DND-41 (cell line): ENCODE measurements around the gene RUNX2.

ENCODE experiments used
- ATAC-seq: fragments of 200-7000 bp; cut with Tn5 transposase; 3 replicates; pipeline ENCODE4 v1.9.1; 2021; ENCODE audit warnings: low read depth; ENCODE audit not compliant: insufficient read depth
- DNase-seq: peaks from one replicate; pipeline ENCODE4 v3.0.0-alpha.2; 2020
- H2AFZ ChIP-seq: 2 replicates; pipeline ENCODE4 v1.6.0; 2012; ENCODE audit warnings: low read depth, low read length
- H3K27ac ChIP-seq: 2 replicates; pipeline ENCODE4 v1.5.1; 2012; ENCODE audit warnings: low read length, inconsistent platforms
- H3K27me3 ChIP-seq: fragments of 200-600 bp; sonication (generic); 2 replicates; pipeline ENCODE4 v1.6.0; 2012; ENCODE audit warnings: low read length, mild to moderate bottlenecking, inconsistent platforms; ENCODE audit not compliant: insufficient read depth, poor library complexity
- H3K36me3 ChIP-seq: 2 replicates; pipeline ENCODE4 v1.5.1; 2012; ENCODE audit warnings: low read length, inconsistent platforms; ENCODE audit not compliant: insufficient read depth
- H3K4me1 ChIP-seq: 2 replicates; pipeline ENCODE4 v1.5.1; 2012; ENCODE audit warnings: mild to moderate bottlenecking, low read length; ENCODE audit not compliant: insufficient read depth
- H3K4me2 ChIP-seq: 2 replicates; pipeline ENCODE4 v1.6.0; 2012; ENCODE audit warnings: mild to moderate bottlenecking, moderate library complexity, low read length, inconsistent platforms; ENCODE audit not compliant: insufficient read depth
- H3K4me3 ChIP-seq, 2 experiments: fragments of 200-600 bp in 1 of 2; shearing (Covaris generic) in 1 of 2; 2 replicates each; pipeline ENCODE4 v1.5.1; 2012 to 2016; ENCODE audit warnings: inconsistent platforms in 2 of 2, low read length in 2 of 2, mild to moderate bottlenecking in 2 of 2, low read depth in 1 of 2, moderate library complexity in 1 of 2
- H3K79me2 ChIP-seq: 2 replicates; pipeline ENCODE4 v1.6.0; 2012; ENCODE audit warnings: low read length, inconsistent platforms; ENCODE audit not compliant: insufficient read depth
- H3K9ac ChIP-seq: 2 replicates; pipeline ENCODE4 v1.6.0; 2012; ENCODE audit warnings: low read depth, mild to moderate bottlenecking, inconsistent platforms, low read length, moderate library complexity
- H3K9me3 ChIP-seq: 2 replicates; pipeline ENCODE4 v1.5.1; 2012; ENCODE audit warnings: low read length, moderate library complexity, mild to moderate bottlenecking, inconsistent platforms; ENCODE audit not compliant: insufficient read depth, severe bottlenecking
- H4K20me1 ChIP-seq: 2 replicates; pipeline ENCODE4 v1.6.0; 2012; ENCODE audit warnings: low read length; ENCODE audit not compliant: insufficient read depth
- CTCF ChIP-seq: IDR thresholded peaks from 2 replicates; pipeline ENCODE4 v1.5.1; 2012; ENCODE audit warnings: borderline replicate concordance, low read length, moderate library complexity, mild to moderate bottlenecking; ENCODE audit not compliant: poor library complexity, severe bottlenecking; ENCODE audit errors: extremely low read depth
- EZH2 ChIP-seq: IDR thresholded peaks from 3 replicates; pipeline ENCODE4 v1.6.1; 2012; ENCODE audit warnings: borderline replicate concordance, low read depth, mild to moderate bottlenecking, moderate library complexity, low read length, inconsistent platforms; ENCODE audit not compliant: severe bottlenecking

The RUNX2 gene

GRCh38 chr6:45699663-45700062 lies 371.5 kb downstream of the RUNX2 start:
- no peaks in the 10 kb centered on the region for H4K20me1 ChIP-seq
- no peak overlapping the region for H2AFZ ChIP-seq
- no peak overlapping the region for H3K27ac ChIP-seq
- no peaks in the 10 kb centered on the region for H3K79me2 ChIP-seq
- H3K27me3 ChIP-seq = no peaks in the 10 kb centered on the region
- no peak for TF ChIP-seq EZH2
- no peak for TF ChIP-seq CTCF
- H3K36me3 ChIP-seq = no peaks in the 10 kb centered on the region
- H3K4me3 ChIP-seq = no peak overlapping the region
- H3K4me2 ChIP-seq = no peak overlapping the region
- no peaks in the 10 kb centered on the region for H3K4me1 ChIP-seq
- no peaks in the 10 kb centered on the region for H3K9me3 ChIP-seq
- DNase-seq (no peak), ATAC-seq (no peak)
- H3K9ac ChIP-seq = no peak overlapping the region

DNA sequence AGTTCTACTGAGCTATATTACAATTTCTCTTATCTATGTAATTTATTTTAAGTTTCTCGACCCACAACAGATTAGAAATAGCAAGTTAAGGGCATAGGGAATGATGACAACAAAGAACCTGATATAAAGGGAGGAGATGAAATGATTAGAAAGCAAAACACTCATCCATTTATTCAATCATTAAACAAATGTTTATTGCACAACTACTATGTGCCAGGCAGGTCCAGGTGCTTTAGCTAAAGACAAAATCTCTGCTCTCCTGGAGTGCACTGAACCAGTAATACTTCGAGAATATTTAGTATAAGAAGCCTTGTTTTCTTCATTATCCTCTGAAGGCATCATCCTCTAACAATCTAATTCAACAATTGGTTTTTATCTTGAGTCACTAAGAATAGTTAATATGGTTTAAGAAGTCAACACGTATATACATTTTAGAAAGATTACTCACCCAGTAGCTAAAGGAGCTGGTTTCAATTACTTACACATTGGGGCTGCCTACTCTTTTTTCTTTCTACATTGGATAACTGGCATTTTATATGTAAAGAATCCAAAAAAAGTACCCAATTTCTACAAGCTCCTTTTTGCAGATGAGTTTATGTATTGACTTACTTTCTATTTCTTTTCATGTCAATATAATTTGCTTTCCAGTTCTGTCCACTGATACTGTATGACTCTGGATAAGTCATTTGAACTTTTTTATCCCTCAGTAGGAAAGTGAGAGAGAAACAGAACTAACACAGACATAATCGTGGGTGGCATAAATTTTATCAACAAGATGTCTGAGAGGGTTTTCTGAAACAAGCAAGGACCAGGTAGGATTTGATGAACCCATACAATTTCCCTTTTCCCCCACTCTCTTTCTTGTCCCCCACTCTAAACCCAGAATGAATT lies 375.0 kb downstream of the RUNX2 start:
- Histone ChIP-seq H3K79me2 (no peaks in the 10 kb centered on the region), H3K27me3 (no peaks in the 10 kb centered on the region), H4K20me1 (no peaks in the 10 kb centered on the region), H3K9ac (no peak overlapping the region), H3K4me1 (no peaks in the 10 kb centered on the region), H2AFZ (no peak overlapping the region), H3K4me3 (no peak overlapping the region), H3K27ac (no peak overlapping the region), H3K4me2 (no peak overlapping the region), H3K36me3 (no peaks in the 10 kb centered on the region), H3K9me3 (no peaks in the 10 kb centered on the region)
- no peak for ATAC-seq
- no peak for TF ChIP-seq CTCF
- TF ChIP-seq EZH2 = no peak
- DNase-seq = no peak

DNA sequence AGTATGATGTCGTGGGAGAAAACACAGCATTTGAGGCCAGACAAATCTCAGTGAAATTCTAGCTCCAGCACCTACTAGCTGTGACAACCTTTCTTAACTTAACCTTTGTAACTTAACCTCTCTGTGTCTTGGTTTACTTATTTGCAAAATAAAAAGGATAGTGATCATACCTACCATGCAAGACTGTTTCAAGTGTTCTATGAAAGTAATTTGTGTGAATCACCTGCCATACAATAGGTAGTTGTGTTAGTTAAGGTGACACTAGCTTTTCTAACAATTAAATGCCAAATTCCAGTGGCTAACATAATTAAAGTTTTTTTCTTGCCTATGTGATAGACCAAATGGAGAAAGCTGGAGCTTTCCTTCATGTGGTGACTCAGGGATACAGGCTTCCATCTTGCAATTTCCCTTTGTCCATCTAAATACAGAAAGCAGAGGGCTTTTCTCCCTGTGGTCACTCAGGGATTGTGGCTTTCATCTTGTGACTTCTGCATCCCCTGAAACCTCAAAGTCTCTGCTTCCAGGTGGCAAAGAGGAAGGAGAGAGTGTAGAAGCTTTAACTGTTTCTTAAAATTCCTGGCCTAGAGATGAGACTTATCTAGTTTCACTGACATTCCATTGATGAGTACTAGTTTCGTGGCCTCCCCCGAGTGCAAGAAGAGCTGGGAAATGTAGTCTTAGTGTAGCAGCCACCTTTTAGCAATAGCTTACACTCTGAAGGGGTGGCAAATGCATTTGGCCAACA lies 376.1 kb downstream of the RUNX2 start:
- H2AFZ ChIP-seq = no peak overlapping the region

More for the DNA sequence above, 376.1 kb downstream of the RUNX2 start:
- no peak overlapping the region for H3K9ac ChIP-seq
- no peak overlapping the region for H3K4me3 ChIP-seq
- H3K4me1 ChIP-seq = no peaks in the 10 kb centered on the region
- no peaks in the 10 kb centered on the region for H3K27me3 ChIP-seq
- H4K20me1 ChIP-seq = no peaks in the 10 kb centered on the region
- H3K9me3 ChIP-seq = no peaks in the 10 kb centered on the region
- no peak for ATAC-seq
- TF ChIP-seq CTCF (no peak), EZH2 (no peak)
- H3K79me2 ChIP-seq = no peaks in the 10 kb centered on the region
- H3K36me3 ChIP-seq = no peaks in the 10 kb centered on the region
- no peak overlapping the region for H3K27ac ChIP-seq
- no peak overlapping the region for H3K4me2 ChIP-seq
- DNase-seq = no peak
